Esophagus mucosa (tissue), 1 donor: ENCODE data around the gene SUCNR1. TPM values are rescaled to one million over a fixed set of nuclear protein-coding genes. Genes with fewer than 3 reads are reported as not detected.
A peak's percentile ranks its signal among the peaks of the same experiment; 100 is the strongest.
"Not testable (repeated sequence)": the region's sequence is repeated elsewhere in the genome, so short reads cannot be mapped to it uniquely, and the experiment has no call there.

ENCODE experiments used
- ATAC-seq: fragments of 200-7000 bp; cut with Tn5 transposase; one replicate; pipeline ENCODE4 v1.9.1; 2020
- total RNA-seq: library from RNA; stranded (reverse); gene quantifications from one replicate; pipeline ENCODE4 v1.2.4, GENCODE V29; 2023
- donor health status: DM: yes; HTN: yes; CAD: no.

The SUCNR1 gene
- total RNA-seq, 1 donor from 2014 or later: not detected

- ATAC-seq: peak; percentile 31
These were observed 1.6 kb upstream of the SUCNR1 start for GRCh38 chr3:151871639-151872468.

- not testable (repeated sequence) for ATAC-seq
These were observed 636 bp downstream of the SUCNR1 start for GRCh38 chr3:151874079-151874478.

GRCh38 chr3:151875759-151876158 lies 2.3 kb downstream of the SUCNR1 start:
- no peak for ATAC-seq

GRCh38 chr3:151877269-151877668 lies 3.8 kb downstream of the SUCNR1 start:
- ATAC-seq: no peak

GRCh38 chr3:151878465-151878864 lies 5.0 kb downstream of the SUCNR1 start:
- no peak for ATAC-seq

GRCh38 chr3:151879037-151879436 lies 5.6 kb downstream of the SUCNR1 start:
- no peak for ATAC-seq

- no peak for ATAC-seq
These were observed 6.4 kb downstream of the SUCNR1 start for GRCh38 chr3:151879679-151880415.

- ATAC-seq: no peak
These were observed 6.9 kb downstream of the SUCNR1 start for GRCh38 chr3:151880416-151880690.

GRCh38 chr3:151881137-151881536 lies 7.7 kb downstream of the SUCNR1 start:
- no peak for ATAC-seq

GRCh38 chr3:151885397-151885796 lies 12.0 kb downstream of the SUCNR1 start:
- not testable (repeated sequence) for ATAC-seq

- not testable (repeated sequence) for ATAC-seq
These were observed 14.2 kb downstream of the SUCNR1 start for GRCh38 chr3:151887450-151888211.

- ATAC-seq: no peak
These were observed 17.3 kb downstream of the SUCNR1 start for GRCh38 chr3:151890721-151891141.

GRCh38 chr3:151891721-151892120 lies 18.3 kb downstream of the SUCNR1 start:
- no peak for ATAC-seq

- no peak for ATAC-seq
These were observed 20.8 kb downstream of the SUCNR1 start for GRCh38 chr3:151894219-151894618.

GRCh38 chr3:151895478-151896241 lies 22.2 kb downstream of the SUCNR1 start:
- no peak for ATAC-seq

GRCh38 chr3:151896246-151897012 lies 23.0 kb downstream of the SUCNR1 start:
- peak; percentile 10 for ATAC-seq

GRCh38 chr3:151898121-151898520 lies 24.7 kb downstream of the SUCNR1 start:
- not testable (repeated sequence) for ATAC-seq

GRCh38 chr3:151898564-151899261 lies 25.3 kb downstream of the SUCNR1 start:
- ATAC-seq: not testable (repeated sequence)

GRCh38 chr3:151899996-151900395 lies 26.6 kb downstream of the SUCNR1 start:
- no peak for ATAC-seq

GRCh38 chr3:151900460-151900859 lies 27.0 kb downstream of the SUCNR1 start:
- no peak for ATAC-seq
